ENCODE measurements around the gene PHF11.

GRCh38 chr13:49481788-49482187, 14.0 kb upstream of the PHF11 start:
- TF ChIP-seq POLR2A (IDR thresholded peaks at IDR 0.05; ENCODE audit: low read depth, low read length) (no peak), POLR2AphosphoS5 (IDR thresholded peaks at IDR 0.05; ENCODE audit: low read depth, low read length) (no peak), POU2F2 (IDR thresholded peaks at IDR 0.05; ENCODE audit: low read depth, low read length) (no peak), TAF1 (IDR thresholded peaks at IDR 0.05; ENCODE audit: low read depth, low read length) (no peak), SPI1 (IDR thresholded peaks at IDR 0.05; ENCODE audit: low read depth, low read length) (no peak), PAX5 (IDR thresholded peaks at IDR 0.05; ENCODE audit: insufficient read depth, low read length, severe bottlenecking) (no peak)
